Liver (tissue), 9 donors: ENCODE results near the gene RAD23A. TPM values are rescaled to one million over a fixed set of nuclear protein-coding genes. Genes with fewer than 3 reads are reported as not detected.
A peak's percentile ranks its signal among the peaks of the same experiment; 100 is the strongest.

Experiments used
- DNase-seq: peaks from one replicate; pipeline ENCODE4 v3.0.0-alpha.2; 2017; ENCODE audit warnings: low spot score
- H3K27ac ChIP-seq, 2 donors: one replicate each; pipeline ENCODE4 v1.7.0; 2013; ENCODE audit warnings: inconsistent platforms in 2 of 2, low read length in 2 of 2, control low read depth in 1 of 2, low read depth in 1 of 2, mild to moderate bottlenecking in 1 of 2
- H3K27me3 ChIP-seq, 4 donors: one replicate each; pipeline versions ENCODE4 v1.6.1 to v1.7.0; 2013; ENCODE audit warnings: low read length in 3 of 4, inconsistent platforms in 1 of 4, mild to moderate bottlenecking in 1 of 4, moderate library complexity in 1 of 4; ENCODE audit not compliant: control insufficient read depth in 4 of 4, insufficient read depth in 4 of 4
- H3K36me3 ChIP-seq, 4 donors: one replicate each; pipeline versions ENCODE4 v1.6.1 to v1.7.0; 2013; ENCODE audit warnings: low read length in 3 of 4, mild to moderate bottlenecking in 3 of 4, low read depth in 1 of 4, moderate library complexity in 1 of 4; ENCODE audit not compliant: control insufficient read depth in 4 of 4, insufficient read depth in 3 of 4
- H3K4me1 ChIP-seq, 4 donors: one replicate each; pipeline versions ENCODE4 v1.6.1 to v1.7.0; 2013; ENCODE audit warnings: low read length in 3 of 4, mild to moderate bottlenecking in 3 of 4, moderate library complexity in 1 of 4; ENCODE audit not compliant: control insufficient read depth in 4 of 4, insufficient read depth in 4 of 4
- H3K4me3 ChIP-seq, 3 donors: one replicate each; pipeline versions ENCODE4 v1.6.1 to v1.7.0; 2013; ENCODE audit warnings: low read length in 3 of 3, control low read depth in 1 of 3, low read depth in 1 of 3, mild to moderate bottlenecking in 1 of 3
- H3K9ac ChIP-seq, 2 donors: one replicate each; pipeline ENCODE4 v1.7.0; 2013; ENCODE audit warnings: low read length in 2 of 2, mild to moderate bottlenecking in 2 of 2, moderate library complexity in 2 of 2, control low read depth in 1 of 2, low read depth in 1 of 2
- H3K9me3 ChIP-seq, 4 donors: one replicate each; pipeline versions ENCODE4 v1.6.1 to v1.7.0; 2013; ENCODE audit warnings: low read length in 3 of 4; ENCODE audit not compliant: control insufficient read depth in 4 of 4
- CTCF ChIP-seq: fragments of 150-350 bp; IDR thresholded peaks from 2 replicates; pipeline ENCODE4 v1.5.1; 2017; ENCODE audit warnings: improper control_type of control experiment, low read depth, low read length; ENCODE audit not compliant: missing input control
- EGR1 ChIP-seq, 2 donors: IDR thresholded peaks; 2 replicates each; pipeline ENCODE4 v1.6.1; 2016 to 2018; ENCODE audit warnings: antibody characterized with exemption in 2 of 2, low read depth in 2 of 2
- FOXA1 ChIP-seq: IDR thresholded peaks from 2 replicates; pipeline ENCODE4 v1.6.1; 2016; ENCODE audit warnings: antibody characterized with exemption
- GABPA ChIP-seq, 2 donors: IDR thresholded peaks in 1 of 2; conservative IDR thresholded peaks in 1 of 2; 2 replicates each; pipeline ENCODE4 v1.6.1; 2016; ENCODE audit warnings: antibody characterized with exemption in 2 of 2, mild to moderate bottlenecking in 1 of 2, moderate library complexity in 1 of 2
- HNF4A ChIP-seq, 2 donors: conservative IDR thresholded peaks; 2 replicates each; pipeline ENCODE4 v1.6.1; 2016; ENCODE audit warnings: antibody characterized with exemption in 2 of 2, mild to moderate bottlenecking in 2 of 2
- HNF4G ChIP-seq: IDR thresholded peaks from 2 replicates; pipeline ENCODE4 v1.6.1; 2016; ENCODE audit warnings: antibody characterized with exemption
- JUND ChIP-seq, 2 donors: IDR thresholded peaks; 2 replicates each; pipeline ENCODE4 v1.6.1; 2016; ENCODE audit warnings: antibody characterized with exemption in 2 of 2
- MAX ChIP-seq: IDR thresholded peaks from 2 replicates; pipeline ENCODE4 v1.6.1; 2016; ENCODE audit warnings: antibody characterized with exemption
- NR2F2 ChIP-seq: IDR thresholded peaks from 2 replicates; pipeline ENCODE4 v1.6.1; 2016; ENCODE audit warnings: antibody characterized with exemption
- RXRA ChIP-seq, 2 donors: IDR thresholded peaks; 2 replicates each; pipeline ENCODE4 v1.6.1; 2017 to 2018; ENCODE audit warnings: antibody characterized with exemption in 2 of 2, mild to moderate bottlenecking in 1 of 2
- TAF1 ChIP-seq: conservative IDR thresholded peaks from 2 replicates; pipeline ENCODE4 v1.6.1; 2016; ENCODE audit warnings: antibody characterized with exemption, mild to moderate bottlenecking
- YY1 ChIP-seq: IDR thresholded peaks from 2 replicates; pipeline ENCODE4 v1.6.1; 2016; ENCODE audit warnings: antibody characterized with exemption, mild to moderate bottlenecking
- ZBTB33 ChIP-seq: IDR thresholded peaks from 2 replicates; pipeline ENCODE4 v1.6.1; 2016; ENCODE audit warnings: antibody characterized with exemption
- WGBS: extraction: QIAGEN DNeasy Blood & Tissue Kit; methylation state at CpG from one replicate; pipeline ENCODE4 v1.1.7; 2013; 5-methylcytosine and 5-hydroxymethylcytosine counted together
- polyA plus RNA-seq, 2 donors: library from polyadenylated mRNA; stranded (reverse) in 1 of 2; unstranded in 1 of 2; fragments of 200-250 nt in 1 of 2; fragments of >200 nt in 1 of 2; fragmentation: Nextera tagmentation in 1 of 2; extraction: Ambion mirVana in 1 of 2; gene quantifications; one replicate each; pipeline versions ENCODE4 v1.2.1 to v1.2.3, GENCODE V29; 2013 to 2015
- total RNA-seq, 2 donors: library from RNA; depleted of rRNA; stranded (reverse); fragments of >200 nt; gene quantifications; one replicate each; pipeline ENCODE4 v1.2.3, GENCODE V29; 2014
- TF ChIP-seq, protein P1 (sequence below): IDR thresholded peaks from 2 replicates; pipeline ENCODE4 v1.6.1; 2016; ENCODE audit warnings: antibody characterized with exemption, mild to moderate bottlenecking
- donor health status: healthy.
- donor health status: healthy.
- donor health status: healthy.
- donor health status: healthy.
- donor health status: healthy.

RAD23A gene
- total RNA-seq (100 to 1,000 TPM in 1 of 2 donors, 10 to 100 TPM in 1; 42.9 to 112 TPM), polyA plus RNA-seq (10 to 100 TPM; 45.0 to 88.6 TPM)

DNA sequence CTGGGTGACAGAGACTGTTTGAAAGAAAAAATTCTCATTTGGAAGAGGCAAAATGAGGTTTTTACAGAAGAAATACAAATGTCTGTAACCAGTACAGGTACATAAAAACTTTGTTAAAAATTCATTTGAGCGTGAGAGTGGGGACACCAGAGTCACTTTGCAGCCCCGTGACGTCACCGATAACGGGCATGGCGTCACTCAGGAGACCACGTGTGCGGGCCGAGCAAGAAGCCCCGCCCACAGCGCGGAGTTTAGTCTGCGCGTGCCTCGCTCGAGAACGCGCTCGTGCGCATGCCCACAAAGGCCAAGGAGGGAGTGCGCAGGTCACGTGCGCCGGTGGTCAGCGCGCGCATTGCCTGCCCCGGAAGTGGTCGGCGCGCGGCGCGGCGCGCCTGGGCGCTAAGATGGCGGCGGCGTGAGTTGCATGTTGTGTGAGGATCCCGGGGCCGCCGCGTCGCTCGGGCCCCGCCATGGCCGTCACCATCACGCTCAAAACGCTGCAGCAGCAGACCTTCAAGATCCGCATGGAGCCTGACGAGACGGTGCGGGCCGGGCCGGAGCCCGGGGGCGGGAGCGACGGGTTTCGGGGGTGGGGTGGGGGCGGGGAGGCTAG, at the start of gene RAD23A:
TSS of gene RAD23A (plus strand) at position 384 of the 613 bp plus-strand sequence. CDS start at position 471, 87 bp downstream.
- TF ChIP-seq JUND (IDR thresholded peaks at IDR 0.05) (peak in 1 of 2 donors; percentile 25), MAX (peak; percentile 57), GABPA (IDR thresholded peaks at IDR 0.05 in 1 of 2, conservative IDR thresholded peaks at IDR 0.05 in 1 of 2) (peak in 1 of 2 donors; percentile 88), EGR1 (IDR thresholded peaks at IDR 0.05; ENCODE audit: low read depth in 2 of 2) (no peak), YY1 (peak; percentile 95), TAF1 (no peak), FOXA1 (no peak)
- Histone ChIP-seq H3K27ac (peak within 1 kb of the TSS; percentile 67 to 85), H3K9me3 (no peaks in the 10 kb centered on the region), H3K36me3 (peaks cover 18 to 54% (median 50%) of the 10 kb centered on the region in 4 donors), H3K9ac (peak within 1 kb of the TSS; percentile 36 to 91), H3K4me1 (peaks cover 4 to 38% (median 22%) of the 10 kb centered on the region in 4 donors), H3K27me3 (no peaks in the 10 kb centered on the region), H3K4me3 (peak within 1 kb of the TSS; percentile 67 to 92 (median 77))
- DNase-seq: peak; percentile 98
- WGBS: under 1% methylated on average over 62 of the region's 62 CpGs

GRCh38 chr19:12896460-12896859, 49.2 kb upstream of the RAD23A start:
- Histone ChIP-seq H3K4me1 (peaks cover 6 to 24% (median 16%) of the 10 kb centered on the region in 4 donors), H3K36me3 (peaks cover 12 to 58% (median 15%) of the 10 kb centered on the region in 4 donors), H3K9me3 (no peaks in the 10 kb centered on the region), H3K27ac (no peak overlapping the region), H3K27me3 (no peaks in the 10 kb centered on the region), H3K9ac (no peak overlapping the region), H3K4me3 (no peak overlapping the region)
- DNase-seq: no peak
- WGBS: 97% methylated on average over 17 of the region's 17 CpGs
- no peak for TF ChIP-seq FOXA1
- no peak for TF ChIP-seq HNF4G
- TF ChIP-seq JUND (IDR thresholded peaks at IDR 0.05): no peak
- no peak for TF ChIP-seq RXRA (IDR thresholded peaks at IDR 0.05)
- no peak for TF ChIP-seq NR2F2
- TF ChIP-seq EGR1 (IDR thresholded peaks at IDR 0.05; ENCODE audit: low read depth in 2 of 2): no peak
- no peak for TF ChIP-seq CTCF

DNA sequence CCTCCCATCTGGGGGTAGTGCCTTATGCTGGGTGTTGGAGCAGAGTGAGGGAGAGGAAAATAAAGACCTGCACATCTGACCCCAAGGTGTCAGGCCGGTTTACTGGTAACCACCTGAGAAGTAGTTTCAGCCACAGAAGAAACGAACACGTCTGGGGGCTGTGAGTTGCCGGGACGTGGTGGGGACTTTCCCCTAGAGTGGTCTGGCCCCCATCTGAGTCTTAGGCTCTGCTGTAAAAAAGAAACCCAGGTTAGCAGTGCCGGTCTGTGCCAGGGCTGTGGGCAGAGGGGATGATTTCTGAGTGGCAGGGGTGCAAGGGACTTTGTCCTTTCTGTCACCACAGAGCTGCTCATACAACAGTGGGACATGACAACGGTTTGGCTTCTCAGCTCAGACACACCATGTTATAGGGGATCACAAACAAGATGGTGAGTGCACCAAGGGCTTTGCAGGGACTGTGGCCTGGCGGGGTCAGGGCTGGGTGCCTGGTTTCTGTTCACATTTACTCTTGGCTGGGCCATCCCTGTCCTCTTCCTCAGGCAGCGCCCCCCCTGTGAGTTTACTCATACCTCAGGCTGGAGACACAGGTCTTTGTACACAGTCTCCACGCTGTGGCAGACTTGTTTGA, 45.7 kb upstream of the RAD23A start:
- H3K27ac ChIP-seq: no peak overlapping the region
- no peaks in the 10 kb centered on the region for H3K27me3 ChIP-seq
- H3K4me3 ChIP-seq: no peak overlapping the region
- no peaks in the 10 kb centered on the region for H3K9me3 ChIP-seq
- DNase-seq: no peak
- H3K4me1 ChIP-seq: no peaks in the 10 kb centered on the region
- peaks cover 5 to 50% (median 6%) of the 10 kb centered on the region in 4 donors for H3K36me3 ChIP-seq
- WGBS: 85% methylated on average over 10 of the region's 10 CpGs
- H3K9ac ChIP-seq: no peak overlapping the region
- no peak for TF ChIP-seq CTCF
- TF ChIP-seq RXRA (IDR thresholded peaks at IDR 0.05): no peak
- no peak for TF ChIP-seq ZBTB33
- TF ChIP-seq HNF4G: no peak
- TF ChIP-seq HNF4A (conservative IDR thresholded peaks at IDR 0.05): no peak
- TF ChIP-seq, protein P1, sequence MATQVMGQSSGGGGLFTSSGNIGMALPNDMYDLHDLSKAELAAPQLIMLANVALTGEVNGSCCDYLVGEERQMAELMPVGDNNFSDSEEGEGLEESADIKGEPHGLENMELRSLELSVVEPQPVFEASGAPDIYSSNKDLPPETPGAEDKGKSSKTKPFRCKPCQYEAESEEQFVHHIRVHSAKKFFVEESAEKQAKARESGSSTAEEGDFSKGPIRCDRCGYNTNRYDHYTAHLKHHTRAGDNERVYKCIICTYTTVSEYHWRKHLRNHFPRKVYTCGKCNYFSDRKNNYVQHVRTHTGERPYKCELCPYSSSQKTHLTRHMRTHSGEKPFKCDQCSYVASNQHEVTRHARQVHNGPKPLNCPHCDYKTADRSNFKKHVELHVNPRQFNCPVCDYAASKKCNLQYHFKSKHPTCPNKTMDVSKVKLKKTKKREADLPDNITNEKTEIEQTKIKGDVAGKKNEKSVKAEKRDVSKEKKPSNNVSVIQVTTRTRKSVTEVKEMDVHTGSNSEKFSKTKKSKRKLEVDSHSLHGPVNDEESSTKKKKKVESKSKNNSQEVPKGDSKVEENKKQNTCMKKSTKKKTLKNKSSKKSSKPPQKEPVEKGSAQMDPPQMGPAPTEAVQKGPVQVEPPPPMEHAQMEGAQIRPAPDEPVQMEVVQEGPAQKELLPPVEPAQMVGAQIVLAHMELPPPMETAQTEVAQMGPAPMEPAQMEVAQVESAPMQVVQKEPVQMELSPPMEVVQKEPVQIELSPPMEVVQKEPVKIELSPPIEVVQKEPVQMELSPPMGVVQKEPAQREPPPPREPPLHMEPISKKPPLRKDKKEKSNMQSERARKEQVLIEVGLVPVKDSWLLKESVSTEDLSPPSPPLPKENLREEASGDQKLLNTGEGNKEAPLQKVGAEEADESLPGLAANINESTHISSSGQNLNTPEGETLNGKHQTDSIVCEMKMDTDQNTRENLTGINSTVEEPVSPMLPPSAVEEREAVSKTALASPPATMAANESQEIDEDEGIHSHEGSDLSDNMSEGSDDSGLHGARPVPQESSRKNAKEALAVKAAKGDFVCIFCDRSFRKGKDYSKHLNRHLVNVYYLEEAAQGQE: no peak
